SU-DHL-6 (cell line): ENCODE results near the gene MKNK2.

ENCODE experiments used
- EZH2phosphoT487 ChIP-seq: fragments of 200-600 bp; sonication (generic), shearing (Covaris generic); conservative IDR thresholded peaks from 2 replicates; pipeline ENCODE4 v1.6.1; 2018; ENCODE audit warnings: mild to moderate bottlenecking, antibody characterized with exemption, low read length, moderate library complexity, mixed read lengths
- TF ChIP-seq, protein P1 (sequence below): fragments of 200-600 bp; sonication (generic); IDR thresholded peaks from one replicate; pipeline ENCODE4 v1.5.1; 2017; ENCODE audit warnings: antibody characterized with exemption, mild to moderate bottlenecking, low read length, moderate library complexity; ENCODE audit not compliant: insufficient read depth, poor library complexity, severe bottlenecking

DNA sequence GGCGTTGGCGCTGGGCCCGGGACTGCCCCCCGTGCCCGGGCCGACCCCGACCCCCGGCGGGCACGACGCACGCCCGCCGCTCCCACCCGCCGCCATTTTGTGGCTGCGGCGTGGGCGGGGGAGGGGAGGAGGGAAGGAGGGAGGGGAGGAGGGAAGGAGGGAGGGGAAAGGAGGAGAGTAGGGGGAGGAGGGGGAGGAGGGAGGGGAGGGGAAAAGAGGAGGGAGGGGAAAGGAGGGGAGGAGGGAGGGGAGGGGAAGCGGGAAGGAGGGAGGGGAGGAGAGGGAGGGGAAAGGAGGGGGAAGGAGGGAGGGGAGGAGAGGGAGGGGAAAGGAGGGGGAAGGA is 35.5 kb downstream of the MKNK2 start, which contains the start of gene BTBD2:
- TF ChIP-seq, protein P1, sequence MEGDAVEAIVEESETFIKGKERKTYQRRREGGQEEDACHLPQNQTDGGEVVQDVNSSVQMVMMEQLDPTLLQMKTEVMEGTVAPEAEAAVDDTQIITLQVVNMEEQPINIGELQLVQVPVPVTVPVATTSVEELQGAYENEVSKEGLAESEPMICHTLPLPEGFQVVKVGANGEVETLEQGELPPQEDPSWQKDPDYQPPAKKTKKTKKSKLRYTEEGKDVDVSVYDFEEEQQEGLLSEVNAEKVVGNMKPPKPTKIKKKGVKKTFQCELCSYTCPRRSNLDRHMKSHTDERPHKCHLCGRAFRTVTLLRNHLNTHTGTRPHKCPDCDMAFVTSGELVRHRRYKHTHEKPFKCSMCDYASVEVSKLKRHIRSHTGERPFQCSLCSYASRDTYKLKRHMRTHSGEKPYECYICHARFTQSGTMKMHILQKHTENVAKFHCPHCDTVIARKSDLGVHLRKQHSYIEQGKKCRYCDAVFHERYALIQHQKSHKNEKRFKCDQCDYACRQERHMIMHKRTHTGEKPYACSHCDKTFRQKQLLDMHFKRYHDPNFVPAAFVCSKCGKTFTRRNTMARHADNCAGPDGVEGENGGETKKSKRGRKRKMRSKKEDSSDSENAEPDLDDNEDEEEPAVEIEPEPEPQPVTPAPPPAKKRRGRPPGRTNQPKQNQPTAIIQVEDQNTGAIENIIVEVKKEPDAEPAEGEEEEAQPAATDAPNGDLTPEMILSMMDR = no peak
- no peak for TF ChIP-seq EZH2phosphoT487
